OCI-LY3 (cell line): ENCODE results near the gene EPHB2.

ENCODE experiments used
- EZH2phosphoT487 ChIP-seq: fragments of 200-600 bp; shearing (Covaris generic); IDR thresholded peaks from 2 replicates; pipeline ENCODE4 v1.6.1; 2018; ENCODE audit warnings: antibody characterized with exemption, mixed run types, low read depth
- TF ChIP-seq, protein P1 (sequence below): fragments of 200-600, 300-600 bp; sonication (generic); IDR thresholded peaks from 2 replicates; pipeline ENCODE4 v1.5.1; 2014; ENCODE audit warnings: antibody characterized with exemption, low read length, low read depth

GRCh38 chr1:22687191-22687590 lies 23.4 kb upstream of the EPHB2 start:
- TF ChIP-seq, protein P1, sequence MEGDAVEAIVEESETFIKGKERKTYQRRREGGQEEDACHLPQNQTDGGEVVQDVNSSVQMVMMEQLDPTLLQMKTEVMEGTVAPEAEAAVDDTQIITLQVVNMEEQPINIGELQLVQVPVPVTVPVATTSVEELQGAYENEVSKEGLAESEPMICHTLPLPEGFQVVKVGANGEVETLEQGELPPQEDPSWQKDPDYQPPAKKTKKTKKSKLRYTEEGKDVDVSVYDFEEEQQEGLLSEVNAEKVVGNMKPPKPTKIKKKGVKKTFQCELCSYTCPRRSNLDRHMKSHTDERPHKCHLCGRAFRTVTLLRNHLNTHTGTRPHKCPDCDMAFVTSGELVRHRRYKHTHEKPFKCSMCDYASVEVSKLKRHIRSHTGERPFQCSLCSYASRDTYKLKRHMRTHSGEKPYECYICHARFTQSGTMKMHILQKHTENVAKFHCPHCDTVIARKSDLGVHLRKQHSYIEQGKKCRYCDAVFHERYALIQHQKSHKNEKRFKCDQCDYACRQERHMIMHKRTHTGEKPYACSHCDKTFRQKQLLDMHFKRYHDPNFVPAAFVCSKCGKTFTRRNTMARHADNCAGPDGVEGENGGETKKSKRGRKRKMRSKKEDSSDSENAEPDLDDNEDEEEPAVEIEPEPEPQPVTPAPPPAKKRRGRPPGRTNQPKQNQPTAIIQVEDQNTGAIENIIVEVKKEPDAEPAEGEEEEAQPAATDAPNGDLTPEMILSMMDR = no peak
- TF ChIP-seq EZH2phosphoT487 = no peak
